Esophagus muscularis mucosa (tissue), 4 donors: ENCODE data around the gene SAMD4A. TPM values are rescaled to one million over a fixed set of nuclear protein-coding genes. Genes with fewer than 3 reads are reported as not detected.

Source experiments
- DNase-seq: peaks from one replicate; pipeline ENCODE4 v3.0.0-alpha.2; 2017; ENCODE audit errors: extremely low spot score
- H3K27ac ChIP-seq, 4 donors: fragments of 200-600 bp; sonication (generic); replicated peaks in 1 of 4; 1 replicate in 3 of 4; 2 replicates in 1 of 4; pipeline ENCODE4 v1.5.1; 2016 to 2019; ENCODE audit warnings: mild to moderate bottlenecking in 1 of 4
- H3K27me3 ChIP-seq, 4 donors: fragments of 200-600 bp; sonication (generic); one replicate each; pipeline versions ENCODE4 v1.5.1 to v1.6.0; 2016 to 2019
- H3K36me3 ChIP-seq, 4 donors: fragments of 200-600 bp; sonication (generic); one replicate each; pipeline ENCODE4 v1.5.1; 2016 to 2019
- H3K4me1 ChIP-seq, 4 donors: fragments of 200-600 bp; sonication (generic); one replicate each; pipeline ENCODE4 v1.5.1; 2016 to 2019
- H3K4me3 ChIP-seq, 4 donors: fragments of 200-600 bp; sonication (generic); 1 replicate in 2 of 4; 2 replicates in 2 of 4; pipeline ENCODE4 v1.5.1; 2016 to 2019; ENCODE audit warnings: mild to moderate bottlenecking in 4 of 4, moderate library complexity in 1 of 4
- H3K9me3 ChIP-seq, 4 donors: fragments of 200-600 bp; sonication (generic); 1 replicate in 3 of 4; 2 replicates in 1 of 4; pipeline ENCODE4 v1.5.1; 2016 to 2019
- EP300 ChIP-seq: sonication (generic); formaldehyde crosslinking; IDR thresholded peaks from one replicate; pipeline ENCODE4 v1.6.1; 2017; ENCODE audit warnings: antibody characterized with exemption
- POLR2A ChIP-seq: fragments of 450-650 bp; IDR thresholded peaks from one replicate; pipeline ENCODE4 v1.6.1; 2017; ENCODE audit warnings: antibody characterized with exemption, moderate library complexity, mild to moderate bottlenecking, low read depth
- POLR2AphosphoS5 ChIP-seq, 2 donors: sonication (generic); formaldehyde crosslinking; IDR thresholded peaks; one replicate each; pipeline ENCODE4 v1.6.1; 2017; ENCODE audit warnings: antibody characterized with exemption in 2 of 2
- WGBS: methylation state at CpG from one replicate; pipeline ENCODE4 v1.1.5; 2018; 5-methylcytosine and 5-hydroxymethylcytosine counted together
- intact Hi-C: fragments of 100-400 bp; cut with DNase I; formaldehyde crosslinking; loops from one replicate; pipeline ENCODE4 v1.15.1; 2023
- total RNA-seq, 4 donors: library from RNA; depleted of rRNA; stranded (reverse); fragments of >200 nt; gene quantifications; one replicate each; pipeline versions ENCODE4 v1.1.0 to v1.2.1, GENCODE V29; 2016
- TF ChIP-seq, protein P1 (sequence below), 3 experiments: fragments of 200-600 bp in 2 of 3; fragments of 450-650 bp in 1 of 3; sonication (generic) in 2 of 3; IDR thresholded peaks; one replicate each; pipeline ENCODE4 v1.5.1; 2017 to 2019; ENCODE audit warnings: antibody characterized with exemption in 3 of 3, mild to moderate bottlenecking in 2 of 3, moderate library complexity in 1 of 3

SAMD4A gene
- total RNA-seq, 4 donors from 2014 or later: 76.8 to 123 (median 97.0) TPM

DNA sequence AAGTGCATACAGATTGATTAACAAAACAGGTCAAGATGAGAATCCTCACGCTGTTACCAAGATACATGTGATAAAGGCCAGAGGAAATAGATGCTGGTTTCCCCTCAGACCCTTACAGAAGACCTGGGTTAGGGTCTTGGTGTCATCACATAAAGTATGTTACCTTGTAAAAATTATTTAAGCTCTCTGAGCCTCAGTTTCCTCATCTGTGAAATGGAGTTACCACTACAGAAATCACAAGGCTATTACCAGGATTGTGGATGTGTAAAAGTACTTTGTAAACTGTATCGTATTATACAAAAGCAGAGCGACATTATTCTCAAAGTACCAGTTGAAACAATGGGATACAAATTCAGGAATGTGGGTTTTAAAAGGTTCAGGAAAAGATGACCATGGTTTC, 14.0 kb downstream of the SAMD4A start:
- Histone ChIP-seq H3K36me3 (peaks cover 0 to 3% (median 0%) of the 10 kb centered on the region in 4 donors), H3K27me3 (no peaks in the 10 kb centered on the region), H3K27ac (peak overlapping the region in 1 of 4 donors; percentile 51), H3K4me1 (peaks cover 43 to 64% (median 53%) of the 10 kb centered on the region in 4 donors), H3K4me3 (no peak overlapping the region), H3K9me3 (no peaks in the 10 kb centered on the region)
- TF ChIP-seq POLR2AphosphoS5 (IDR thresholded peaks at IDR 0.05) (no peak), POLR2A (no peak), EP300 (no peak)
- TF ChIP-seq, protein P1, sequence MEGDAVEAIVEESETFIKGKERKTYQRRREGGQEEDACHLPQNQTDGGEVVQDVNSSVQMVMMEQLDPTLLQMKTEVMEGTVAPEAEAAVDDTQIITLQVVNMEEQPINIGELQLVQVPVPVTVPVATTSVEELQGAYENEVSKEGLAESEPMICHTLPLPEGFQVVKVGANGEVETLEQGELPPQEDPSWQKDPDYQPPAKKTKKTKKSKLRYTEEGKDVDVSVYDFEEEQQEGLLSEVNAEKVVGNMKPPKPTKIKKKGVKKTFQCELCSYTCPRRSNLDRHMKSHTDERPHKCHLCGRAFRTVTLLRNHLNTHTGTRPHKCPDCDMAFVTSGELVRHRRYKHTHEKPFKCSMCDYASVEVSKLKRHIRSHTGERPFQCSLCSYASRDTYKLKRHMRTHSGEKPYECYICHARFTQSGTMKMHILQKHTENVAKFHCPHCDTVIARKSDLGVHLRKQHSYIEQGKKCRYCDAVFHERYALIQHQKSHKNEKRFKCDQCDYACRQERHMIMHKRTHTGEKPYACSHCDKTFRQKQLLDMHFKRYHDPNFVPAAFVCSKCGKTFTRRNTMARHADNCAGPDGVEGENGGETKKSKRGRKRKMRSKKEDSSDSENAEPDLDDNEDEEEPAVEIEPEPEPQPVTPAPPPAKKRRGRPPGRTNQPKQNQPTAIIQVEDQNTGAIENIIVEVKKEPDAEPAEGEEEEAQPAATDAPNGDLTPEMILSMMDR (IDR thresholded peaks at IDR 0.05): no peak
- DNase-seq: no peak
- intact Hi-C loops: no loop called here
- WGBS: 92% methylated on average over 3 of the region's 3 CpGs

DNA sequence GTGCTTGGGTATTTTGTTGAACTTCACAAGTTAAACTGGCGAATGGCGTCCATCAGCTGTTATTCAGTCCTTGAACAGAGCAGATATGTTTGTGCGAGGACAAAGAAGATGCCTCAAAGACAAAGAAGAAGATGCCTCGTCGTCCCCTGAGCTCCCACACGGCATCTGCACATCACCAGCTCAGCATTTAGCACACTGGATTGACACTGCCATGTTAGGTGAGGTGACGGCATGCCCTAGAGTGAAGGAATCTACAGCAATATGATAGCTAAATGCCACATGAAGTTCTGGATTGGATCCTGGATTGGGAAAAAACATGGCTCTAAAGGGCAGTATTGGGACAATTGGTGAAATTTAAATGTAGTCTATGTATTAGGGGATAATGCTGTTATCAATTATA, 15.4 kb downstream of the SAMD4A start:
- no peak for DNase-seq
- Histone ChIP-seq H3K4me3 (no peak overlapping the region), H3K4me1 (peaks cover 34 to 50% (median 39%) of the 10 kb centered on the region in 4 donors), H3K27me3 (no peaks in the 10 kb centered on the region), H3K9me3 (no peaks in the 10 kb centered on the region), H3K36me3 (peaks cover 0 to 3% (median 0%) of the 10 kb centered on the region in 4 donors), H3K27ac (no peak overlapping the region)
- TF ChIP-seq EP300: no peak
- TF ChIP-seq POLR2AphosphoS5 (IDR thresholded peaks at IDR 0.05): no peak
- TF ChIP-seq, protein P1 (IDR thresholded peaks at IDR 0.05): no peak
- TF ChIP-seq POLR2A: no peak
- whole genome bisulfite sequencing: 94% methylated on average over 7 of the region's 7 CpGs
- intact Hi-C loops: no loop called here

DNA sequence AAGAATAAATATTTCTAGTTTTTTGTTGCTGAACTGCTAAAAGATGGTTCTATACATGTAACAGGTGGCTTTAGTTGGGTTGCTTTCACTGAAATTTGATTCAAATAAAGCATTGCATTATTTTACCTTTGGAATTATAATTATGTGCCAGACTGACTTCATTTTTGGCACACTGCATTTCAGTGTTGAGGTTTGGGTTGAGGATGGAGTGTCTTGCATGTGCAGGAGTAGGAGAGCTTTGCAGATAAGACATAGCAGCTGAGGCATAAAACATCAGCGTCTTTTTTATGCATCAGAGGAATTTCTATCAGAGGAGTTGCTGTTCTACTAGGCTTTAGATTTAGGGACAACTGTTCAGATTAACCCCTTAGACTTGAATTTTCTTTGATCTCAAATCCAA, 17.2 kb downstream of the SAMD4A start:
- TF ChIP-seq POLR2A (no peak), POLR2AphosphoS5 (IDR thresholded peaks at IDR 0.05) (no peak), EP300 (no peak)
- TF ChIP-seq, protein P1 (IDR thresholded peaks at IDR 0.05): no peak
- H3K9me3 ChIP-seq: no peaks in the 10 kb centered on the region
- H3K27ac ChIP-seq: no peak overlapping the region
- H3K4me1 ChIP-seq: peaks cover 22 to 33% (median 27%) of the 10 kb centered on the region in 4 donors
- H3K27me3 ChIP-seq: no peaks in the 10 kb centered on the region
- DNase-seq: no peak
- no peak overlapping the region for H3K4me3 ChIP-seq
- intact Hi-C loops: no loop called here
- 55% methylated on average over 1 of the region's 1 CpG for WGBS
- peaks cover 0 to 3% (median 0%) of the 10 kb centered on the region in 4 donors for H3K36me3 ChIP-seq

DNA sequence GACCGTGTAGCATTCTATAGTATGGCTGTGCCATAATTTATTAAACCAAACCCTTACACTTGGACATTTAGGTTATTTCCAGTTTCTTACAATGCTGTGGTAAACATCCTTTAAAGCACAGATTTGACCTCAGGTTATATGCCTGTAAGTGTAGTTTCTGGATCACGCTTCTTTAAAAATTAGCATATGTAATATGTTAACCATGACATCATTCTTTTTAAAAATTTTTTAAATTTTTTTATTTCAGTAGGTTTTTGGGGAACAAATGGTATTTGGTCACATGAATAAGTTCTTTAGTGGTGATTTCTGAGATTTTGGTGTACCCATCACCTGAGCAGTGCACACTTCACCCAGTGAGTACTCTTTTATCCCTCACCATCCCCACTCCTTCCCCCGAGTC, 18.3 kb downstream of the SAMD4A start:
- 95% methylated on average over 3 of the region's 3 CpGs for WGBS
- intact Hi-C loops: no loop called here
- H3K27ac ChIP-seq: no peak overlapping the region

More for the DNA sequence above, 18.3 kb downstream of the SAMD4A start:
- Histone ChIP-seq H3K36me3 (peaks cover 0 to 3% (median 0%) of the 10 kb centered on the region in 4 donors), H3K4me3 (no peak overlapping the region), H3K27me3 (no peaks in the 10 kb centered on the region), H3K4me1 (peaks cover 17 to 31% (median 26%) of the 10 kb centered on the region in 4 donors), H3K9me3 (no peaks in the 10 kb centered on the region)
- no peak for DNase-seq
- TF ChIP-seq POLR2A (no peak), EP300 (no peak), POLR2AphosphoS5 (IDR thresholded peaks at IDR 0.05) (no peak)
- TF ChIP-seq, protein P1 (IDR thresholded peaks at IDR 0.05): no peak
